Uterus (tissue), 2 donors: ENCODE measurements around the gene IFIT3.

Experiments
- CTCF ChIP-seq, 4 experiments: fragments of 200-600 bp in 2 of 4; fragments of 450-650 bp in 2 of 4; sonication (generic) in 2 of 4; IDR thresholded peaks; one replicate each; pipeline ENCODE4 v1.5.1; 2016 to 2019; ENCODE audit warnings: antibody characterized with exemption in 4 of 4, mild to moderate bottlenecking in 2 of 4, moderate library complexity in 1 of 4
- POLR2A ChIP-seq, 2 donors: fragments of 450-650 bp; IDR thresholded peaks; one replicate each; pipeline ENCODE4 v1.6.1; 2016; ENCODE audit warnings: antibody characterized with exemption in 2 of 2, mild to moderate bottlenecking in 1 of 2, moderate library complexity in 1 of 2

GRCh38 chr10:89281606-89282395 lies 46.0 kb upstream of the IFIT3 start:
- TF ChIP-seq CTCF (IDR thresholded peaks at IDR 0.05), result no peak
- no peak for TF ChIP-seq POLR2A (IDR thresholded peaks at IDR 0.05)
